ENCODE measurements around the gene RPRML.

Gene RPRML

GRCh38 chr17:46950342-46950996 is 28.6 kb downstream of the RPRML start:
- Histone ChIP-seq H3K4me2 (ENCODE audit: insufficient read depth, low read length) (no peak overlapping the region), H3K4me1 (ENCODE audit: insufficient read depth, low read length) (no peaks in the 10 kb centered on the region), H3K27me3 (ENCODE audit: insufficient read depth, low read length, poor library complexity) (no peaks in the 10 kb centered on the region), H3K9me3 (ENCODE audit: insufficient read depth, low read length, severe bottlenecking) (no peaks in the 10 kb centered on the region), H3K36me3 (ENCODE audit: insufficient read depth, low read length) (no peaks in the 10 kb centered on the region), H3K79me2 (ENCODE audit: insufficient read depth, low read length) (no peaks in the 10 kb centered on the region), H3K27ac (ENCODE audit: low read length) (no peak overlapping the region), H3K4me3 (ENCODE audit: low read depth in 1 of 2, low read length in 2 of 2) (no peak overlapping the region), H2AFZ (ENCODE audit: low read depth, low read length) (no peak overlapping the region), H4K20me1 (ENCODE audit: insufficient read depth, low read length) (no peaks in the 10 kb centered on the region; the same call in 1 of the 2 replicates), H3K9ac (ENCODE audit: low read depth, low read length) (no peak overlapping the region)
- no peak for DNase-seq
- TF ChIP-seq CTCF (IDR thresholded peaks at IDR 0.05; ENCODE audit: borderline replicate concordance, extremely low read depth, low read length, poor library complexity, severe bottlenecking) (no peak), EZH2 (IDR thresholded peaks at IDR 0.05; ENCODE audit: borderline replicate concordance, low read depth, low read length, severe bottlenecking) (no peak)
- ATAC-seq (ENCODE audit: insufficient read depth, low read depth) = no peak

GRCh38 chr17:46949291-46950174 is 29.5 kb downstream of the RPRML start:
- Histone ChIP-seq H3K79me2 (ENCODE audit: insufficient read depth, low read length) (no peaks in the 10 kb centered on the region), H3K4me1 (ENCODE audit: insufficient read depth, low read length) (no peaks in the 10 kb centered on the region), H4K20me1 (ENCODE audit: insufficient read depth, low read length) (no peaks in the 10 kb centered on the region; the same call in 1 of the 2 replicates), H3K27me3 (ENCODE audit: insufficient read depth, low read length, poor library complexity) (no peaks in the 10 kb centered on the region), H3K9ac (ENCODE audit: low read depth, low read length) (no peak overlapping the region), H3K36me3 (ENCODE audit: insufficient read depth, low read length) (no peaks in the 10 kb centered on the region), H3K9me3 (ENCODE audit: insufficient read depth, low read length, severe bottlenecking) (no peaks in the 10 kb centered on the region), H2AFZ (ENCODE audit: low read depth, low read length) (no peak overlapping the region), H3K4me2 (ENCODE audit: insufficient read depth, low read length) (no peak overlapping the region), H3K27ac (ENCODE audit: low read length) (no peak overlapping the region), H3K4me3 (ENCODE audit: low read depth in 1 of 2, low read length in 2 of 2) (no peak overlapping the region)
- ATAC-seq (ENCODE audit: insufficient read depth, low read depth) (no peak), DNase-seq (no peak)
- TF ChIP-seq EZH2 (IDR thresholded peaks at IDR 0.05; ENCODE audit: borderline replicate concordance, low read depth, low read length, severe bottlenecking) (no peak), CTCF (IDR thresholded peaks at IDR 0.05; ENCODE audit: borderline replicate concordance, extremely low read depth, low read length, poor library complexity, severe bottlenecking) (no peak)

GRCh38 chr17:46948544-46948943 is 30.5 kb downstream of the RPRML start:
- Histone ChIP-seq H3K4me1 (ENCODE audit: insufficient read depth, low read length) (no peaks in the 10 kb centered on the region), H4K20me1 (ENCODE audit: insufficient read depth, low read length) (no peaks in the 10 kb centered on the region; the same call in 1 of the 2 replicates), H3K79me2 (ENCODE audit: insufficient read depth, low read length) (no peaks in the 10 kb centered on the region), H3K9ac (ENCODE audit: low read depth, low read length) (no peak overlapping the region), H3K27me3 (ENCODE audit: insufficient read depth, low read length, poor library complexity) (no peaks in the 10 kb centered on the region), H3K4me2 (ENCODE audit: insufficient read depth, low read length) (no peak overlapping the region), H3K36me3 (ENCODE audit: insufficient read depth, low read length) (no peaks in the 10 kb centered on the region), H3K4me3 (ENCODE audit: low read depth in 1 of 2, low read length in 2 of 2) (no peak overlapping the region), H3K9me3 (ENCODE audit: insufficient read depth, low read length, severe bottlenecking) (no peaks in the 10 kb centered on the region), H2AFZ (ENCODE audit: low read depth, low read length) (no peak overlapping the region), H3K27ac (ENCODE audit: low read length) (no peak overlapping the region)
- DNase-seq (no peak), ATAC-seq (ENCODE audit: insufficient read depth, low read depth) (no peak)
- TF ChIP-seq CTCF (IDR thresholded peaks at IDR 0.05; ENCODE audit: borderline replicate concordance, extremely low read depth, low read length, poor library complexity, severe bottlenecking) (no peak), EZH2 (IDR thresholded peaks at IDR 0.05; ENCODE audit: borderline replicate concordance, low read depth, low read length, severe bottlenecking) (no peak)

All from DND-41 (cell line).